ENCODE data around the gene STK11. TPM values are rescaled to one million over a fixed set of nuclear protein-coding genes. Genes with fewer than 3 reads are reported as not detected.

The STK11 gene, protein sequence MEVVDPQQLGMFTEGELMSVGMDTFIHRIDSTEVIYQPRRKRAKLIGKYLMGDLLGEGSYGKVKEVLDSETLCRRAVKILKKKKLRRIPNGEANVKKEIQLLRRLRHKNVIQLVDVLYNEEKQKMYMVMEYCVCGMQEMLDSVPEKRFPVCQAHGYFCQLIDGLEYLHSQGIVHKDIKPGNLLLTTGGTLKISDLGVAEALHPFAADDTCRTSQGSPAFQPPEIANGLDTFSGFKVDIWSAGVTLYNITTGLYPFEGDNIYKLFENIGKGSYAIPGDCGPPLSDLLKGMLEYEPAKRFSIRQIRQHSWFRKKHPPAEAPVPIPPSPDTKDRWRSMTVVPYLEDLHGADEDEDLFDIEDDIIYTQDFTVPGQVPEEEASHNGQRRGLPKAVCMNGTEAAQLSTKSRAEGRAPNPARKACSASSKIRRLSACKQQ
- total RNA-seq, result 59.3 and 61.5 TPM in 2 replicates
- long read RNA-seq, result 0 reads

GRCh38 chr19:1205114-1206099 lies at the start of gene STK11:
STK11 (plus strand) TSS chr19:1205778; CDS start chr19:1206914, 1,136 bp downstream.
- Mint-ChIP-seq H3K27me3 (no peaks in the 10 kb centered on the region), H3K4me3 (ENCODE audit: low read depth) (peak within 1 kb of the TSS; percentile 81), H3K27ac (peak within 1 kb of the TSS; percentile 43), H3K4me1 (ENCODE audit: low read depth) (peaks cover 17% of the 10 kb centered on the region), H3K36me3 (ENCODE audit: insufficient read depth) (peaks cover 1% of the 10 kb centered on the region), H3K9me3 (ENCODE audit: low read depth) (no peaks in the 10 kb centered on the region)
- peak; percentile 99 for DNase-seq (ENCODE audit: low spot score, unreplicated experiment)
- TF ChIP-seq CTCF (IDR thresholded peaks at IDR 0.05; ENCODE audit: unreplicated experiment), result no peak

DNA sequence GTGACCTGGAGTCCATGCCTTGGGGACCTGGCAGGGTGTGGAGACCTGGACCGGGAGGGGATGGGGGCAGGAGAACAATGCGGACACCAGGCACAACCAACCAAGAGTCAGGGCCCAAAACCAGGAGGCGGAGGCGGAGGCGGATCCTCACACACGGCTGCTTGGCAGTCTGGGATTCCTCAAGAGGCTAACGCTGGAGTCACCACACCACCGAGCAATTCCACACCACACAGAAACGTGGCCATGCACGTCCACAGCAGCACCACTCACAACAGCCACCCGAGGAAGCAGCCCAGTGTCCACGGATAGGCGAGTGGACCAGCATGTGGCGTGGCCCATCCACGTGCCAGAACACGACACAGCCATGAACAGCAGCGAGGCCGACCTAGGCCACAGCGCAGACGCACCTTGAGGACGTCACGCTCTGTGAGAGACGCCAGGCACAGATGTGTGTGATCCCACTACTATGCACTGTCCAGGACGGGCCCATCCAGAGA lies 49.2 kb upstream of the STK11 start:
- no peak overlapping the region for H3K4me3 Mint-ChIP-seq (ENCODE audit: low read depth)
- H3K4me1 Mint-ChIP-seq (ENCODE audit: low read depth), result no peaks in the 10 kb centered on the region
- H3K36me3 Mint-ChIP-seq (ENCODE audit: insufficient read depth), result peaks cover 2% of the 10 kb centered on the region
- H3K27me3 Mint-ChIP-seq, result no peaks in the 10 kb centered on the region
- DNase-seq (ENCODE audit: low spot score, unreplicated experiment), result no peak
- no peaks in the 10 kb centered on the region for H3K9me3 Mint-ChIP-seq (ENCODE audit: low read depth)
- TF ChIP-seq CTCF (IDR thresholded peaks at IDR 0.05; ENCODE audit: unreplicated experiment), result no peak
- no peak overlapping the region for H3K27ac Mint-ChIP-seq

DNA sequence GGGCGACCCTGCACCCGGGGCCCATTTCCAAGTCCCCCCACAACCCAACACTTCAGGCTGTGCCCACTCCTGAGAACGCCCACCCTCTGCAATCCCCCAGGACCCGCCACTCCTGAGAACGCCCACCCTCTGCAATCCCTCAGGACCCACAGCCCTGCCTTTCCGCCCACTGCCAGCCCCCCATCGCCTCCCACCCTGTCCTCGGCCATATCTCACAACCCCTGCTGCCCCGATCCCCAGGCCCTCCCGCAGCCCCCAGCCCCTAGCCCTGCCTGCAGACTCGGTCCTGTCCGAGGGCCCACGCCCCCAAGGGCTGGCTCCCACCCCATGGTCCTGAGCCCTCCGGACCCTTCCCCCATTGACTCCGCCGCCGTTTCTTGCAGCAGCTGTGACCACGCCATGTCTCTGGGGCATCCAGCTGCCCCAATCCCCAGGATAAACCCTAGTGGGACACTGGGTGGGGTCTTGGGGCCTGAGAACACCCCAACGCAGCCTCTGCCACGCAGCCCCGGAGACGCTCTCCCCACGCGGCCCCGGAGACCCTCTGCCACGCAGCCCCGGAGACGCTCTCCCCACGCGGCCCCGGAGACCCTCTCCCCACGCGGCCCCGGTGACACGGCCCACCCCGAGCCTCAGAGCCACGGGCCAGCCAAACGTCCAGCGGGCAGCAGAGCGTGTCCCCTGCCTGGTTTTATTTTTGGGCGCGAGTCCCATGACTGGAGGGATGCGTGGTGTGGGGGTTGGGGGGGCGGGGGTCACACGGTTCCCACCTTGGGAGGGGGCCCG lies 48.6 kb upstream of the STK11 start:
- H3K4me3 Mint-ChIP-seq (ENCODE audit: low read depth), result no peak overlapping the region
- H3K27me3 Mint-ChIP-seq, result no peaks in the 10 kb centered on the region
- DNase-seq (ENCODE audit: low spot score, unreplicated experiment), result no peak
- peaks cover 2% of the 10 kb centered on the region for H3K36me3 Mint-ChIP-seq (ENCODE audit: insufficient read depth)
- H3K27ac Mint-ChIP-seq, result no peak overlapping the region
- H3K9me3 Mint-ChIP-seq (ENCODE audit: low read depth), result no peaks in the 10 kb centered on the region
- no peak for TF ChIP-seq CTCF (IDR thresholded peaks at IDR 0.05; ENCODE audit: unreplicated experiment)
- H3K4me1 Mint-ChIP-seq (ENCODE audit: low read depth), result peaks cover 1% of the 10 kb centered on the region

GRCh38 chr19:1157931-1158884 lies 47.4 kb upstream of the STK11 start:
- DNase-seq (ENCODE audit: low spot score, unreplicated experiment), result no peak
- TF ChIP-seq CTCF (IDR thresholded peaks at IDR 0.05; ENCODE audit: unreplicated experiment), result no peak
- Mint-ChIP-seq H3K4me1 (ENCODE audit: low read depth) (peaks cover 1% of the 10 kb centered on the region), H3K9me3 (ENCODE audit: low read depth) (no peaks in the 10 kb centered on the region), H3K36me3 (ENCODE audit: insufficient read depth) (no peaks in the 10 kb centered on the region), H3K27ac (no peak overlapping the region), H3K4me3 (ENCODE audit: low read depth) (no peak overlapping the region), H3K27me3 (no peaks in the 10 kb centered on the region)

Measured in progenitor cell of endocrine pancreas (in vitro differentiated cells).